DND-41 (cell line): ENCODE measurements around the gene TTBK1.

Source experiments
- ATAC-seq: fragments of 200-7000 bp; cut with Tn5 transposase; 3 replicates; pipeline ENCODE4 v1.9.1; 2021; ENCODE audit warnings: low read depth; ENCODE audit not compliant: insufficient read depth
- DNase-seq: peaks from one replicate; pipeline ENCODE4 v3.0.0-alpha.2; 2020
- H2AFZ ChIP-seq: 2 replicates; pipeline ENCODE4 v1.6.0; 2012; ENCODE audit warnings: low read depth, low read length
- H3K27ac ChIP-seq: 2 replicates; pipeline ENCODE4 v1.5.1; 2012; ENCODE audit warnings: low read length, inconsistent platforms
- H3K27me3 ChIP-seq: fragments of 200-600 bp; sonication (generic); 2 replicates; pipeline ENCODE4 v1.6.0; 2012; ENCODE audit warnings: low read length, mild to moderate bottlenecking, inconsistent platforms; ENCODE audit not compliant: insufficient read depth, poor library complexity
- H3K36me3 ChIP-seq: 2 replicates; pipeline ENCODE4 v1.5.1; 2012; ENCODE audit warnings: low read length, inconsistent platforms; ENCODE audit not compliant: insufficient read depth
- H3K4me1 ChIP-seq: 2 replicates; pipeline ENCODE4 v1.5.1; 2012; ENCODE audit warnings: mild to moderate bottlenecking, low read length; ENCODE audit not compliant: insufficient read depth
- H3K4me2 ChIP-seq: 2 replicates; pipeline ENCODE4 v1.6.0; 2012; ENCODE audit warnings: mild to moderate bottlenecking, moderate library complexity, low read length, inconsistent platforms; ENCODE audit not compliant: insufficient read depth
- H3K4me3 ChIP-seq, 2 experiments: fragments of 200-600 bp in 1 of 2; shearing (Covaris generic) in 1 of 2; 2 replicates each; pipeline ENCODE4 v1.5.1; 2012 to 2016; ENCODE audit warnings: inconsistent platforms in 2 of 2, low read length in 2 of 2, mild to moderate bottlenecking in 2 of 2, low read depth in 1 of 2, moderate library complexity in 1 of 2
- H3K79me2 ChIP-seq: 2 replicates; pipeline ENCODE4 v1.6.0; 2012; ENCODE audit warnings: low read length, inconsistent platforms; ENCODE audit not compliant: insufficient read depth
- H3K9ac ChIP-seq: 2 replicates; pipeline ENCODE4 v1.6.0; 2012; ENCODE audit warnings: low read depth, mild to moderate bottlenecking, inconsistent platforms, low read length, moderate library complexity
- H3K9me3 ChIP-seq: 2 replicates; pipeline ENCODE4 v1.5.1; 2012; ENCODE audit warnings: low read length, moderate library complexity, mild to moderate bottlenecking, inconsistent platforms; ENCODE audit not compliant: insufficient read depth, severe bottlenecking
- H4K20me1 ChIP-seq: 2 replicates; pipeline ENCODE4 v1.6.0; 2012; ENCODE audit warnings: low read length; ENCODE audit not compliant: insufficient read depth
- EZH2 ChIP-seq: IDR thresholded peaks from 3 replicates; pipeline ENCODE4 v1.6.1; 2012; ENCODE audit warnings: borderline replicate concordance, low read depth, mild to moderate bottlenecking, moderate library complexity, low read length, inconsistent platforms; ENCODE audit not compliant: severe bottlenecking
- TF ChIP-seq, protein P1 (sequence below): IDR thresholded peaks from 2 replicates; pipeline ENCODE4 v1.5.1; 2012; ENCODE audit warnings: borderline replicate concordance, low read length, moderate library complexity, mild to moderate bottlenecking; ENCODE audit not compliant: poor library complexity, severe bottlenecking; ENCODE audit errors: extremely low read depth

TTBK1 gene

DNA sequence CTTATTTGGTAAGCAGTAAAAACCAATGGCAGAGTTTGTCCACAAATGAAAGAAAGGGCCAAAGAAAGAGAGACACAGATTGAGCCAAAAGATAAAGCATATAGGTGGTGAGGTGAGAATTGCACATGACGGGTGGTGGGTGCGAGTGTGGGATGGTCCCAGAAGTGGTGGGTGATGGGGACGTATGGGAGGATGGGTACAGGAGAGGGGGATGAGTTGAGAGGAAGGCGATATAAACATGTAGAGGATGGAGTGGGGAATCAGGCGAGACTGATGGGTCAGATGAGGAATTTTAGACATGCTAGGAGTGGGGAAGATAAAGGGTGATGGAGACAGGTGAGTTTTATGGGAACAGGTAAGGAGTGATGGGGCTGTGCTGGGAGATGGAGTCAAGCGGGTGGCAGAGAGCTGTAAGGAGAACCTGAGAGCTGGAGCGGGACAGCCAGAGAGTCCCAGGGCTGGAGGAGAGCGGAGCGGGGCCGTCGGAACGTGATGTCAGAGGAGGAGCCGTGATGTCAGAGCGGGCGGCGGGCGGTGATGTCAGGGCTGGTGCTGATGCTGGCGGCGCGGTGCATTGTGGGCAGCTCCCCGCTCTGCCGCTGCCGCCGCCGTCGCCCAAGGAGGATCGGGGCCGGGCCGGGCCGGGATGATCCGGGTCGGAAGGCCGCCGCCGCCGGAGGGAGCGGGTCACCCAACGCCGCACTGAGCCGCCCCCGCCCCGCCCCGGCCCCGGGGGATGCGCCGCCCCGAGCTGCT is at the start of gene TTBK1:
TSS of gene TTBK1 (plus strand) at position 574 of the 756 bp plus-strand sequence. CDS start 3,180 bp downstream, outside the sequence.
- DNase-seq (no peak), ATAC-seq (no peak)
- TF ChIP-seq EZH2 = no peak
- TF ChIP-seq, protein P1, sequence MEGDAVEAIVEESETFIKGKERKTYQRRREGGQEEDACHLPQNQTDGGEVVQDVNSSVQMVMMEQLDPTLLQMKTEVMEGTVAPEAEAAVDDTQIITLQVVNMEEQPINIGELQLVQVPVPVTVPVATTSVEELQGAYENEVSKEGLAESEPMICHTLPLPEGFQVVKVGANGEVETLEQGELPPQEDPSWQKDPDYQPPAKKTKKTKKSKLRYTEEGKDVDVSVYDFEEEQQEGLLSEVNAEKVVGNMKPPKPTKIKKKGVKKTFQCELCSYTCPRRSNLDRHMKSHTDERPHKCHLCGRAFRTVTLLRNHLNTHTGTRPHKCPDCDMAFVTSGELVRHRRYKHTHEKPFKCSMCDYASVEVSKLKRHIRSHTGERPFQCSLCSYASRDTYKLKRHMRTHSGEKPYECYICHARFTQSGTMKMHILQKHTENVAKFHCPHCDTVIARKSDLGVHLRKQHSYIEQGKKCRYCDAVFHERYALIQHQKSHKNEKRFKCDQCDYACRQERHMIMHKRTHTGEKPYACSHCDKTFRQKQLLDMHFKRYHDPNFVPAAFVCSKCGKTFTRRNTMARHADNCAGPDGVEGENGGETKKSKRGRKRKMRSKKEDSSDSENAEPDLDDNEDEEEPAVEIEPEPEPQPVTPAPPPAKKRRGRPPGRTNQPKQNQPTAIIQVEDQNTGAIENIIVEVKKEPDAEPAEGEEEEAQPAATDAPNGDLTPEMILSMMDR = no peak
- Histone ChIP-seq H3K27me3 (peaks cover 22% of the 10 kb centered on the region), H3K9ac (no peak within 1 kb of the TSS), H3K4me2 (no peak within 1 kb of the TSS), H3K4me3 (no peak within 1 kb of the TSS), H3K79me2 (no peaks in the 10 kb centered on the region), H4K20me1 (no peaks in the 10 kb centered on the region), H3K36me3 (no peaks in the 10 kb centered on the region), H3K27ac (no peak within 1 kb of the TSS), H3K4me1 (peaks cover 16% of the 10 kb centered on the region), H3K9me3 (no peaks in the 10 kb centered on the region), H2AFZ (no peak within 1 kb of the TSS)

DNA sequence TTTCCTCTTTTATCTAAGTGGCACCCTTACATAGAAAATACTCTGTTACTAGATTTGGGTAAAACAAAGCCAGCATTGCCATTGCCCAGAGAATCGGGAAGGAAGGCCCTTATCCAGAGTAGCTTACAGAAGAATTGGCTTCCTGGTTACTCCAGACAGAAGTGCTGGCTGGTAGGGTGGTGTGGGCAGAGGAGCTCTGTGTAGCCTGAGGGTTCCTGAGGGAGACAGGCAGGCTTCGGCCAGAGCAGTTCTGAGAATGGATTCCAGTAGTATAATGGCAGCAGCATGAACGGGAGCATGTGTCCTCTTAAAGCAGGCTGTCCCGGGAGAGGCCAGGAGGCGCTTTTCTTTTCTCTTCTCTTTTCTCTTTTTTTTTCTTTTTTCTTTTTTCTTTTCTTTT is 49.4 kb upstream of the TTBK1 start:
- Histone ChIP-seq H3K36me3 (peaks cover 60% of the 10 kb centered on the region), H3K4me2 (no peak overlapping the region), H3K79me2 (no peaks in the 10 kb centered on the region), H3K4me1 (no peaks in the 10 kb centered on the region), H3K9ac (no peak overlapping the region), H3K27ac (no peak overlapping the region), H4K20me1 (no peaks in the 10 kb centered on the region), H3K4me3 (no peak overlapping the region), H3K27me3 (no peaks in the 10 kb centered on the region), H2AFZ (no peak overlapping the region), H3K9me3 (no peaks in the 10 kb centered on the region)
- DNase-seq (no peak), ATAC-seq (no peak)
- no peak for TF ChIP-seq EZH2
- TF ChIP-seq, protein P1 = no peak

DNA sequence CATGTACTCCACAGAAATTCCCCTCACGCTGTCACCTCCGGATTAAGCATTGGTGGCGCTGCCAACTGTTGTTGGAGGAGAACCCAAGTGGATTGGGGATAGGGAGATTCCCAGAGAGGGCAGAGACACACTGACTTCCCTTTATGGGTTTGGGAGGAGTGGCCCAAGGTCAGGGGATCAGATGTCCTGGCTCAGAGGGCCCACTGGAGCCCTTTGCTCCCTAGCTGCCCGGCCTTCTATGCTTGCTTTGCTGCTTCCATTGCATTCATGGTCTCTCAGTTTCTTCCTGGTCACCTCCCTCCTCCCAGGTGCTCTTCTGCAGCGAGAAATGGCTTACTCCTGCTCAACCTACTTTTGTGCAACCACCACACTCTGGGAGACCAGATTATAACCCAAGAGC is 46.9 kb upstream of the TTBK1 start:
- Histone ChIP-seq H2AFZ (no peak overlapping the region), H3K9me3 (no peaks in the 10 kb centered on the region), H3K27me3 (no peaks in the 10 kb centered on the region), H3K4me3 (no peak overlapping the region), H3K27ac (no peak overlapping the region), H4K20me1 (no peaks in the 10 kb centered on the region), H3K4me2 (no peak overlapping the region), H3K4me1 (no peaks in the 10 kb centered on the region), H3K79me2 (no peaks in the 10 kb centered on the region), H3K9ac (no peak overlapping the region), H3K36me3 (peaks cover 76% of the 10 kb centered on the region)
- no peak for TF ChIP-seq EZH2
- TF ChIP-seq, protein P1 = no peak
- no peak for DNase-seq
- no peak for ATAC-seq
